GM21529 (cell line): Measurements from ENCODE around the gene C9orf50.
"Not testable (repeated sequence)": the region's sequence is repeated elsewhere in the genome, so short reads cannot be mapped to it uniquely, and the experiment has no call there.

Experiments
- ATAC-seq: cut with Tn5 transposase; IDR thresholded peaks from one replicate; pipeline ENCODE4 v1.9.1; 2021; ENCODE audit not compliant: unreplicated experiment

The C9orf50 gene, protein sequence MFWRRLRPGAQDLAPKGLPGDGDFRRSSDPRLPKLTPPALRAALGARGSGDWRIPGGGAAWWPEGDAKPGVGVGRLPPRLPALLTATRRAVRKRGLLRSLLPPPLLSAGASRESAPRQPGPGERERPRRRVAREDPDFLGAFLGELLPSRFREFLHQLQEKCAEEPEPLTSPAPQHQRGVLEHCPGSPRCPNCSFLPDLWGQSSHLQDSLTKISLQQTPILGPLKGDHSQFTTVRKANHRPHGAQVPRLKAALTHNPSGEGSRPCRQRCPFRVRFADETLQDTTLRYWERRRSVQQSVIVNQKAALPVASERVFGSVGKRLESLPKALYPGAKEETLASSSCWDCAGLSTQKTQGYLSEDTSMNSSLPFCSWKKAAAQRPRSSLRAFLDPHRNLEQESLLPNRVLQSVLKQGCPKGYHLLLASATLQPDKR

DNA sequence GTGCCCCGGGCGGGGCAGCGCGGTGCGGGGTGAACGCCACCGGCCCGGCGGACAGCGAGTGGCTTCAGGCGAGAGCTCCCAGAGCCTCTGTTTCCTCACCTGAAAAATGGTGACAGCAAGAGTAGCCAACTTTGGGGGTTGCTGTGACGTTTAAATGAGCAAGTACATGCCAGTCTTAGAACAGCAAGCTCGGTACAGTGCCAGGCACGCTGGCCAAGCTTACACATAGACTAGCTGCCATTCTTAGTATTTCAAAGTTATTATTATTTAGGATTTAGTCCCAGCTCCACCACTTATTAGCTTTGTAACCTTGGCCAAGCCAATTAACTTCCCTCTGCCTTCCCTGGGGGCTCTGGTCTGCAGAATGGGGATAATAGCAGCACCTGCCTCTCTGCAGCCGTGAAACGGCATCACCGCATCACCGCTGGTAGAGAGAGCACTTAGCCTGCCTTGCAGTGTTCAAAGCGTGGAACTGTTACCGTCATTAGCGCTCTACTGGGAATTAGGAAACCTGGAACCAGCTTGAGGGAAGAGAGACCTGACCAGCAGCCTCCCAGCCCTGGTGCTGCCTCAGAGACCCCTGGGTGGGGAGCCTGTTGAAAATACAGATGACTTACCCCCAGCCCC lies at the start of gene C9orf50:
Gene C9orf50, minus strand, starts transcription at position 433 of the 627 bp plus-strand sequence. CDS start 527 bp downstream, outside the sequence.
- ATAC-seq: no peak

DNA sequence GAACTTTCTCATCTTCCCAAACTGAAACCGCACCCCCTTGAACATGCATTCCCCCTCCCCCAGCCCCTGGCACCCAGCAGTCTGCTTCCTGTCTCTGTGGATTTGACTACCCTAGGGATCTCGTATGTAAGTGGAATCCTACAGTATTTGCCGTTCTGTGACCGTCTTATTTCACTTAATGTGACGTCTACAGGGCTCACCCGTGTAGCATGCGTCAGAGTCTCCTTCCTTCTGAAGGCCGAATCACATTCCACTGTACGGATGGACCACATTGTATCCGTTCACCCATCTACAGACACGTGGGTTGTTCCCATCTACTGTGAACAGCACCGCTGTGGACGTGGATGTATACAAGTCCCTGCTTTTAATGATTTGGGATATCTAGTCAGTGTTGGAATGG lies 49.0 kb upstream of the C9orf50 start:
- ATAC-seq: no peak

DNA sequence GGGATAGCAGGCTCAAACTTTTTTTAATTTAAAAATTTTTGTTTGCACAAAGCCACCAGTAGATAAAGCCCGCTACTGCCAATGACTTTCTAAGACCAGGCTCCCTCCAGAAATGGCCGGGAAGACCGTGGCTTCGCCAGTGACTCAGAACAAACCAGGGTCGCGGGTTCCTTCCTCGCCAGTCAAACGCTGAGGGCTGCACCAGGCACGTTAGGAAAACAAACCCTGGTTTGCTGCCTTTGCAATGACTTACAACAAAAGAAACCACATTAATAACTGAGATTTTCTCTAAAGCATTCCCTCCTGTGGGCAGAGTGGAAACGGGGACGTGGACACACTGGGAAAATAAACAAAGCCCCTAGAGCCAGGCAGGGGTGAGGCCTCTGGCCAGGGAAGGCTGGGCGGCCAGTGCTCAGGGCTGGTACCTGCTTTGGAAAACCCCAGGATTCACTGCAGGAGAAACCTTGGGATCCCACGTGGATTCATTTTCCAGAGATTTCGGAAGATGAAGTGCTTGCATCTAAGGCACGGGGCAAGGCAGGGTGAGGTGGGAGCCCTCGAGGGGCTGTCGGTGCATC lies 48.3 kb upstream of the C9orf50 start:
- no peak for ATAC-seq

DNA sequence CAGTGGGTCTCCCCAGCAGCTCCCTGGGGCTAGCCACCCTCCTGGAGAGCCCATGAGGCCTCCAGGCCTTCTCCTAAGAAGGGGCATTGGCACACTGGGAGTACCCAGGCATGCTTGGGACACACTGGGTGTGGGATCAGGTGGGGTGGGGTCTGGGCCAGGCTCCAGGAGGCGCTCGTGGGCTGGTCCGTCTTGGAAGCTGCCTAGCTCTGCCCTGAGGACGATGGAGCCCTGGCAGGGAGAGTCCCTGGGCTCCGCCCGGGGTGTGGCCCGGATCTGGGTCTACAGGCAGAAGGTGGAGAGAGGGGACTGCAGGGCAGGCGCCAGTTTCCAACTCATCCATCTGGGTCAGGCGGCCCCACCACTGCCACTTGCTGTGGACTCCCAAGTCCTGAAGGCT lies 46.9 kb upstream of the C9orf50 start:
- no peak for ATAC-seq

DNA sequence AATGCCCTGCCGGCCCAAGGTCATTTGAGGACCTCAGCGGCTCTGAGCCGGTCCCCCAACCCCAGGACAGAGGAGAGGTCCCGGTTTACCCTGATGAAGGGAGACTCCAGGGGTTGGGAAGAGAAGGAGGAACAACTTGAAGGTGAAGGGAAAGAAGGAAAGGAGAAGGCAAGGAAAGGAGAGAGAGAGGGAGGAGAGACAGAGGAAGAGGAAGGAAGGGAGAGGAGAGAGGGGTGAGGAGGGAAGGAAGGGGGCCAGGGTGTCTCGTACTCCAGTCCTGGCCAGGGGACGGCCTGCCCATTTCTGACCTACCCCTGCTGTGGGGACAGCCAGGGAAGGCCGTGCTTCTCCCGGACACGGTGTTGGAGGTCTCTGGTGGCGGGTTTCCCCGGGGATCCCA lies 46.5 kb upstream of the C9orf50 start:
- no peak for ATAC-seq

DNA sequence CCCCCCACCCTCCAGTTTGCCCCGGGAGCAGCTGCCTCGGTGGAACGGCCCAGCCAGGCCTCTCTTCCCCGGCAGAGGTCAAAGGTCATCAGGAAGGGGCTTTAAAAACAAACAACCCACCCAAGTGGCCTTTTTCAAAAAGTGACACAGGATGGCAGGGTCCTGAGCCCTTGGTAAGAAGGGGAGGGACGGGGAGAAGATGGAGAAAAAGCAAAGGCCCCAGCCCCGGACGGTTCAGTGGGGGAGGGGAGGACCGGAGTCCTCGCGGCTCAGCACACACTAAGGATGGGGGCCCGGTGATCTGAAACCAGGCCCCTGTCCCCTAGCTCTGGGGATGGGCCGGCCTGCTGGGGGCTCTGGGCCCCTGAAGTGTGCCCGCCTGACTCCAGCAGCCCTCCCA lies 45.7 kb upstream of the C9orf50 start:
- ATAC-seq: no peak

DNA sequence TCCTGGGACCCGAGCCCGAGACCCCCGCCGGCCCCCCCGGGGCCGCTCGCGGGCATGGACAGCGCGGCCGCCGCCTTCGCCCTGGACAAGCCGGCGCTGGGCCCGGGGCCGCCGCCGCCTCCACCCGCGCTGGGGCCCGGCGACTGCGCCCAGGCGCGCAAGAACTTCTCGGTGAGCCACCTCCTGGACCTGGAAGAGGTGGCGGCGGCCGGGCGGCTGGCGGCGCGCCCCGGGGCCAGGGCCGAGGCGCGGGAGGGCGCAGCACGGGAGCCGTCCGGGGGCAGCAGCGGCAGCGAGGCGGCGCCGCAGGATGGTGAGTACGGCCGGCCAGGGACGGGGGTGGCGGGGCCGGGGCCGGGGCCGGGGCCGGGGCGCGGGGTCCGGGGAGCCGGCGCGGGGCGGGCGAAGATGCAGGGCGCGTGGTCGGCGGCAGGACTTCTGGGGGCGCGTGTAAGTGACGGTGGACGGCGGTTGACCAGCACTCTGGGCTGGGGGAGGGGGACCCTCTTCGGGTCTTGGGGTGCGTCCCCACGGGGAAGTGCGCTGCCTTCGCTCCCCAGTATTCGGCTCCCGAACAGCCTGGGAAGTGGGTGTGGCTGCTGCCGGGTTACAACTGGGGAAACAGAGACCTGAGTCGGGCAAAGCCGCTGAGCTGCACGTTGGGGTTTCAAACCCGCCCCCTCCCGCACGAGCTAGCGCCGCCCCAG lies 45.1 kb upstream of the C9orf50 start:
- ATAC-seq: no peak

DNA sequence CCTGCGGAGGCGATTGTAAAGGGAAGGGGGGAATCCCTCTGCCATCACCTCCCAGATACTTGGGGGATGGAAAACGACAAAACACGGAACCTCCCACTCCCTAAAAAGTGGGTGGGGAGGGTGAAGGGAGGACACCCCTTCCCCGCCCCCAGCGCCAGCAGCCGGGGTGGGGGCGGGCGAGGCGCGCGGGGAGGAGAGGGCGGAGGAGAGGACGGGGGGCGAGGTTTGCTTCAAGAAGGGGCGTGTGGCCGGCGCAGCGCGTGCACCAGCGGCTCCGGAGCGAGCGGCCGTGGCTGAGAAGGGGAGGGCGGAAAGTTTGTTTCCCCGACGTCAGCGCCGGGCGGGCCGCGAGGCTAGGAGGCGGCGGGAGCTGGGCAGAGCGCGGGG lies 44.5 kb upstream of the C9orf50 start, which contains the start of gene PRRX2:
Gene PRRX2, plus strand, starts transcription at position 259 of the 387 bp plus-strand sequence. CDS start 221 bp downstream, outside the sequence.
- no peak for ATAC-seq

DNA sequence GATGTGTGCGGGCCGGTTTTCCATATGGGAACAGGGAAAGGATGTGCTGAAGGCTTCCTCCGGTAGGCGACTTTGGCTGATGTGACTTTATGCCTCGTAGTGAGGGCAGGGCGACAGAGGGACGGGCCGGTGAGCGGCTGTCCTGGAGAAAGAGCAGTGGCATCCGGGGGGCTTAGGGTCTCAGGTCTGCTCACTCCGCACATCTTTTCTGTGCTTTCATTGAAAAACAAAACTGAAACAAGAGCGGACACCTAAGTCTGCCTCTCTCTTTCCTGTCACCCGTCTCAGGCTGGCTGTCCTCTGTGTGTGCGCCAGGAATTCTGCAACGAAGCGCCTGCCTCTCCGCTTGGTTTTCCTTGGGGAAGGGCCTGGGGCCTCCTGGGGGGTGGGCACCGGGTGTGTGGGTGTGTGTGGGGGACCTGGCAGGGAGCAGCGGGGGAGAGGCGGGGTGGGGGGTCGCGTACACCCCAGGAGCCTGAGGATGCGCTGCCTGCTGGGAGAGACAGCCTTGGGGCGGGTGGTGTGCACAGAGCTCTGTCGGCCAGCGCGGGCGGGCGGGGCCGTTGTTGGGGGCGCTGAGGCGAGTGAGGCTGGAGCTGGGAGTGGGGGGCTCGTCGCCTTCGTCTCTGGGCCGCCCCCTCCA lies 44.0 kb upstream of the C9orf50 start:
- no peak for ATAC-seq

DNA sequence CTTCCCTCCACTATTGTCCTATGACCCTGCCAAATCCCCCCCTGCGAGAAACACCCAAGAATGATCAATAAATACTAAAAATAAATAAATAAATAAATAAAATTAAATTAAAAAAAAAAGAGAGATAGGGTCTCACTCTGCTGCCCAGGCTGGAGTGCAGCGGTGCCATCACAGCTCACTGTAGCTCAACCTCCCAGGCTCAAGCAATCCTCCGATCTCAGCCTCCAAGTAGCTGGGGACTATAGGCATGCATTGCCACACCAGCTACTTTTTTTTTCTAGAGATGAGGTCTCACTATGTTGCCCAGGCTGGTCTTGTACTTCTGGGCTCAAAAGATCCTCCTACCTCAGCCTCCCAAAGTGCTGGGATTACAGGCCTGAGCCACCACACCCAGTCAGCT lies 41.3 kb upstream of the C9orf50 start:
- not testable (repeated sequence) for ATAC-seq

DNA sequence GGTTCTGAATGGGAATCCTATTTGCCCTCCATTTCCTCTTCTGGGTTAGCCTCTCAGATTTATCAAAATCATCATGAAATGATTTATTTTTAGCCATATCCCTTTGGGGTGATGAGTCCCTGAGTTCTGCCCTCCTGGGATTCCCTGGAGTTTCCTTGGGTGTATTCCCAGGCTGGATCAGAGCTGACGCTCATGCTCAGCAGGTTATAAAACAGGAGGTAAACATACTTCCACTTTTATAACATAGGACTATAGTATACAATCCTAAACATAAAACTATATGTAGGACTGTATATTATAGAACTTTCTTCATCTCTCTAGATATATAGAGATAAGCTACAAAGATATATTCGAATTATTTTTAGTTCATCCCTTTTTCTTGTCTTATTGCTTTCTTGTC lies 40.1 kb upstream of the C9orf50 start:
- ATAC-seq: no peak

DNA sequence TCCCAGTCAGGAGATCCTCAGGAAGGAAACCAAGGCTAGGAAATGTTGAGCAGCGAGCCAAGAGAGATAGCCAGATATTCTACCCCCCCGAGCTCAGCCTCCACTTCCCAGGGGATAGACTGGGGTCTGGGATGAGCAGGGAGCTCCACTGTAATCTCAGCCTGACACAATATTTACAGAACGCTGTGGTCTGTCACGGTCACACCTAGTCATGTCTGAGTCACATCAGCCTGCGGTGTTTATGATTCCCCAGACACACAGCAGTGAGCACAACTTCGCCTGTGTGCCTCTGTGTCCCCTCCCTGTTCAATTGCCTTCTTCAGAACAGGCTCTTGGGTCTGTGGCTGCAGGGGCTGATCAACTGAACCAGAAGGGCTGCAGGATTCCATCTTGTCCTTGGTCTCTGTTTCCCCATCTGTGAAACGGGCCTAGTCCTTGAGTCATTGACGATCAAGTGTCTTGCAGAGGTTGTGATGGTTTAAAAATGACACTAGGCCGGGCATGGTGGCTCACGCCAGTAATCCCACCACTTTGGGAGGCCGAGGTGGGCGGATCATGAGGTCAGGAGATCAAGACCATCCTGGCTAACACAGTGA lies 36.0 kb upstream of the C9orf50 start:
- ATAC-seq: no peak

DNA sequence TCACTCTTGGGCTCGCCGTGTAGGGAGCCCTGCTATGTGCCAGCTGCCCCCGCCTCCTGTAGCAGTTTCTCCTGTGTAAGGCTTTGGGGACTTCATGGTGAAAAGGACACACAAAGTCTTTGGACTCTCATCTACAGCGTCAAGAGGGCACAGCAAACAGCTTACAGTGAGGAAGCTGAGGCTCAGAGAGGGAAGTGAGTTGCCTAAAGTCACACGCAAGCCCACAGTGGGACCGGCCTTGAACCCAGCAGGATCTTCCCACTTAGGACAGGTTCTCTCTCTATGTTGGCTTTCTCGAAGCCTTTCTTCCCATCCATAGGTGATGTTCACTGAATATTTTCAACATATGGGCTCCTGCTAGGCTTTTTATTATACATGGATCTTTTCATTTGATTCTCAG lies 34.8 kb upstream of the C9orf50 start:
- ATAC-seq: no peak

DNA sequence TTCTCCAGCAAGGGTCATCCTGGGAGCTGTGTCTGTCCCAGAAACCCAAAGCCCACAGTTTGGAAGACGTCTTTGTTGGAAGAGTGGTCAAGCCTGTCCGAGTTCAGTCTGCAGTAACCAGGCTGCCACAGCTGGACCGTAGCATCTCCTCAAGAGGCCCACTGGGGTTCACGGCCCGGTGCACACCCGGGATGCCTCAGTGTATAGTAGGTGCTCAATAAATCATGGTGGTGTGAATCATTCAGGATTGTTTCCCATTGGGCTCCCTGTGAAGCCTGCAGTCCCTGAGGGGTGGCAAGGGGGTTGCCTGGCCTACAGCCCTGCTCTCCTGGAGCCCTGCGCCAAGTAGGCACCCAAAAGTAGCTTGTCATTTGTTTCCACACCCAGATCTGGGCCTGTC lies 34.3 kb upstream of the C9orf50 start:
- ATAC-seq: no peak

DNA sequence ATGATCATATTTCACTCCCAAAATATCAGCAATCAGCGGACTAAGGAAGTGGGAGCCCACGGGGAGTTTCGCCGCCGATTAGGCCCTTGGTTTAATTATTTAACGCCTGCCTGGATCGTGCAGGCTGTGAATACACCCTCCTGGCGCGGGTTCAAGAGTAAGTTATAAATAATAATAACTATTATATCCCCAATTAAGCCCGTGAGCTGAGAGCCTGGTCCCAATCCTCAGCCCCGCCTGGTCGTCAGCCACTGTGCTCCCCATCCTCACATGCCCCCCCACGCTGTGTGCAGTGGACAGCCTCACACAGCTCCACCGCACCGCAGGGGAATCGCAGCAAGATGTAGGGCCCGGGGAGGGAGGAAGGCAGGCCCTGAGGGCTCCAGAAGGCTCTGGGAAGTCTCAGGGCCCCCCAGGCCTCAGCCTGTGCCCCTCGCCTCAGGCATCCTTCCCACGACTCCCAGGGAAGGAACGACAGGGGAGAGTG lies 33.7 kb upstream of the C9orf50 start:
- no peak for ATAC-seq

DNA sequence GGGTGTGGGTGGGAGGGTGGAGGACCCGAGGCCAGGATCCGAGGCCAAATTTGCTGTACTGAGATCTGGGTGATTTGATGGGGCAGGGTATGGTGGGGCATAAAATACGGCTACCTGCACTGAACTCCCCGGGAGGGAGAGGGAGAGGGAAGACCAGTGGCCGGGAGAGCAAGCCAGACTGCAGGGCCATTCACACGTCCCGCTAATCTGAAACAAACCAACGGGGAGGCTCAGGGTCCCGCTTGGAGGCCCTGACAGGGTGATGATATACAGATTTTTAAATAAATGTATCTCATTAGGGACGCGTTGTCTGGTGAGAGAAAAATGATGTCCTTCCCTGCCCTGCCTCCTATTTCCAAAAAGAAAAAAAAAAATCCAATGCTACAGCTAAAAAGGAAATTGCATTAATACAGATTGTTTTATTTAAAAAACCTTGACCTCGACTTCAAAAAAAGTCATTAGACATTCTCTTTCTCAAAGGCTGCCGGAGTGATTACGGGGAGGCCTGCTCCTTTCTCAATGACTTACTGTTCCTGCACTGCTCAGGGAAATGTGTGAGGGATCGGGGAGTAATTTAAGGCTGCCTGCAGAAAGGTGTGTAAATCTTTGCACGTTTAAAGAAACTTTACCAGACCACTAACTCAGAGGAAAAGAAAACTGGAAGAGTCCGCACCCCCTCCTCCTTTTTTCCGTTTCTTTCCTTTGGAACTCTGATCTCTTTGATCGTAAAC lies 33.1 kb upstream of the C9orf50 start:
- no peak for ATAC-seq

DNA sequence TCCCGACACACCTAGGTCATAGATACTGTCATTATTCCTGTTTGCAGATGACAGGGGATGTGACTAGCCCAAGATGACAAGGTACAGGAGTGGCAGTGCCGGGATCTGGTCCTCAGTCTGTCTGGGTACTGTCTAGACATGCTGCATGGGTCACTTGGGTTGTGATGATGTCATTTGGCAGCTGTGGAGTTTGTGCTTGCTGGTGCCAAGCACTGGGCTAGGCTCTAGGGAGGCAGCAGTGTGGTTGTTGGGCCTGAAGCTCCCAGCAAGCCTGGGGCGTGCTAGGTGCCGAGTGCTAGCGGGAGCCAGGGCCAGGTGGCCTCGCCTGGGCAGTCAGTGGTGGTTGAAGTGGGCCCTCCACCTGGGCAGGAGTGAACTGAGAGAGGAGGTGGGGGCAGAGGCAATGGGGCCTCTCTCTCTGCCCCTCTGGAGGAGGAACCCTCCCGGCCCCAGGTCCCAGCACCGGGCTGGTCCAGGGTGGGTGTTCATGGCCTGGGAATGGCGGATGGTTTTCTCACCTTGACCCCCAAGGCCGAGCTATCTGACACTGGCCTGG lies 29.9 kb upstream of the C9orf50 start:
- no peak for ATAC-seq

DNA sequence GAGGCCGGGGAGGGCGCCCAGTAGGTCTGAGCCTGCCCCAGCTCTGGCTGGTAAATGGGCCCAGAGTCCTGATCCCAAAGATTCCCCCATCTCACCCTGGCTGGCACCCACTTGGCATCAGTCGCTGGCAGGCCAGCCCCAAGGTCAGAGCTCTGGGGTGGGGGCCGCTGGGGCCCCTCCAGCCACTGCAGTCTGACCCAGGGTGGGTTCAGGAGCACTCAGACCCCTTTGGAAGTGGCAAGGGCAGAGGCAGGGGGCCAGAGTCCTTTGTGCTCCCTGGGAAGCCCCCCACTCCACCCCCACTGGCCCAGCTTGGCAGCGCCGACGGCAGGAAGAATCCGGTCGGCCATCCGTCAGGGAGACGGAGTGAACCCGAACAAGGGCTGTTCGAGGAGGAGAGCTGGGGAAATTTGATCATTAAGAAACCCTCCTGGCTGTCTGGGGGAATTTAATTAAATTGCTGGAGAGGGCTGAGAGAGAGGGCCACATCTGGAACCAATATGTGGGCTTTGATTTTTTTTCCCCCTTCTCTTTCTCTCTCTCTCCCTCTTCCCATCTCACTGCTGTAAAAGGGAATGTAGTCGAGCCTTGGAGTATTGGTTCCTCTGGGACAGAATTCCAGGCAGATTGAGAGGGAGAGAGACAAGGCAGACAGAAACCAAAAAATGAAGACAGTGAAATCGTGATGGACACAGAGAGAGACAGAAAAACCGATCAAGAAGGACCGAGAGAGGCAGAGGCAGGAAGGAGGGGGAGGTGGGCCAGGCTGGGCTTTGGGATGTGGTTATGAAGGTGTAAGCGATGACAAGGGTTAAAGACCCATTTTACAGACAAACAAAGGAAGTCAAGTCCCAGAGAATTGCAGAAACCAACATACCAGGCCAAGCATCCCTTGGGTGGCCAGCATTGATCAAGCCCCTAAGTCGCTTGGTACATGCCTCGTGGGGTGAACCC lies 29.1 kb upstream of the C9orf50 start:
- ATAC-seq: no peak
